OCI-LY1 (cell line): ENCODE results near the gene TEX53.

Experiments used
- H2AFZ ChIP-seq: fragments of 200-600 bp; sonication (generic), shearing (Covaris generic); 2 replicates; pipeline ENCODE4 v1.6.0; 2014; ENCODE audit warnings: antibody characterized with exemption, mild to moderate bottlenecking, low read length
- H3F3A ChIP-seq: fragments of 200-600 bp; sonication (generic), shearing (Covaris generic); 2 replicates; pipeline ENCODE4 v1.6.0; 2014; ENCODE audit warnings: mild to moderate bottlenecking, antibody characterized with exemption, low read length, moderate library complexity; ENCODE audit not compliant: insufficient read depth
- H3K27ac ChIP-seq: fragments of 200-600 bp; sonication (generic); 2 replicates; pipeline ENCODE4 v1.5.1; 2014; ENCODE audit warnings: low read length, mixed run types, mild to moderate bottlenecking, low read depth; ENCODE audit not compliant: poor library complexity, severe bottlenecking
- H3K27me3 ChIP-seq: fragments of 200-600 bp; sonication (generic); 2 replicates; pipeline ENCODE4 v1.6.0; 2014; ENCODE audit warnings: antibody characterized with exemption, mild to moderate bottlenecking, low read length, moderate library complexity; ENCODE audit not compliant: insufficient read depth
- H3K36me3 ChIP-seq: fragments of 200-600 bp; sonication (generic); 2 replicates; pipeline ENCODE4 v1.6.1; 2014; ENCODE audit warnings: mild to moderate bottlenecking, antibody characterized with exemption, low read length, moderate library complexity, mixed read lengths; ENCODE audit not compliant: insufficient read depth
- H3K4me1 ChIP-seq: fragments of 200-600 bp; sonication (generic); 2 replicates; pipeline ENCODE4 v1.5.1; 2014; ENCODE audit warnings: mild to moderate bottlenecking, low read length, moderate library complexity; ENCODE audit not compliant: insufficient read depth, severe bottlenecking
- H3K4me2 ChIP-seq: fragments of 200-600 bp; sonication (generic), shearing (Covaris generic); 2 replicates; pipeline ENCODE4 v1.6.1; 2014; ENCODE audit warnings: low read length
- H3K4me3 ChIP-seq: fragments of 200-600 bp; sonication (generic); 2 replicates; pipeline ENCODE4 v1.5.1; 2014; ENCODE audit warnings: low read length, low read depth, mild to moderate bottlenecking, mixed read lengths; ENCODE audit not compliant: poor library complexity, severe bottlenecking
- H3K79me2 ChIP-seq: fragments of 200-600 bp; shearing (Covaris generic); 2 replicates; pipeline ENCODE4 v1.6.1; 2016; ENCODE audit warnings: mixed run types, low read length, mixed read lengths; ENCODE audit not compliant: insufficient read depth
- H3K9ac ChIP-seq: fragments of 200-600 bp; sonication (generic), shearing (Covaris generic); 2 replicates; pipeline ENCODE4 v1.6.1; 2014; ENCODE audit warnings: mild to moderate bottlenecking, low read length, mixed read lengths
- H3K9me2 ChIP-seq: fragments of 200-600 bp; sonication (generic), shearing (Covaris generic); 2 replicates; pipeline ENCODE4 v1.6.1; 2014; ENCODE audit warnings: low read depth, mild to moderate bottlenecking, low read length, mixed read lengths
- H3K9me3 ChIP-seq: fragments of 200-600 bp; shearing (Covaris generic); 2 replicates; pipeline ENCODE4 v1.6.1; 2014; ENCODE audit warnings: low read length, mixed read lengths
- H4K20me1 ChIP-seq: fragments of 200-600 bp; sonication (generic), shearing (Covaris generic); 2 replicates; pipeline ENCODE4 v1.6.0; 2016; ENCODE audit warnings: mild to moderate bottlenecking, low read length; ENCODE audit not compliant: insufficient read depth
- EZH2 ChIP-seq: fragments of 200-600 bp; sonication (generic), shearing (Covaris generic); IDR thresholded peaks from 2 replicates; pipeline ENCODE4 v1.8.0; 2017; ENCODE audit warnings: borderline replicate concordance, mixed run types, mild to moderate bottlenecking, antibody characterized with exemption, low read length, moderate library complexity, mixed read lengths
- TF ChIP-seq, protein P1 (sequence below): fragments of 200-600 bp; sonication (generic), shearing (Covaris generic); IDR thresholded peaks from 2 replicates; pipeline ENCODE4 v1.5.1; 2017; ENCODE audit warnings: mild to moderate bottlenecking, antibody characterized with exemption, low read length, moderate library complexity, mixed read lengths

The TEX53 gene

DNA sequence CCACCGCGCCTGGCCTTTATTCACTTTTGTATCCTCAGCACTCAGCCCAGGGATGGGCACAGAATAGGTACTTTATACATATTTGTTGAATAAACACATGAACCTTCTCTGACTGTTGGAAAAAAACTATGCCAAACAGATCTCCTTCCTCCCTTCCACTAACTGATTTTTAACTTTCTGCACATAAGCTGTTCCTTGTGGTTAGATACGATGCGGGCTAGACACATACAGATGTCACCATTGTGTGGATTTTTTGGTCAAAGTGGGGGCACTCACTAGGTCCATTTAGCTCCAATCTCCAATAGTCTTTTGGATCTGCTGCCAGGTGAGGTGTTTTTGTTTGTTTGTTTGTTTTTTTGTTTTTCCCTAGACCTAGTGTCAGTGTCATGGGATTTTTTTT, 19.3 kb upstream of the TEX53 start:
- no peaks in the 10 kb centered on the region for H3F3A ChIP-seq
- H3K9me2 ChIP-seq = no peaks in the 10 kb centered on the region
- H3K4me2 ChIP-seq = no peak overlapping the region
- no peaks in the 10 kb centered on the region for H3K4me1 ChIP-seq
- H3K4me3 ChIP-seq = no peak overlapping the region
- no peaks in the 10 kb centered on the region for H3K27me3 ChIP-seq
- no peaks in the 10 kb centered on the region for H3K79me2 ChIP-seq
- H2AFZ ChIP-seq = no peak overlapping the region
- H4K20me1 ChIP-seq = no peaks in the 10 kb centered on the region
- H3K27ac ChIP-seq = no peak overlapping the region
- H3K9ac ChIP-seq = no peak overlapping the region
- TF ChIP-seq EZH2 = no peak
- TF ChIP-seq, protein P1, sequence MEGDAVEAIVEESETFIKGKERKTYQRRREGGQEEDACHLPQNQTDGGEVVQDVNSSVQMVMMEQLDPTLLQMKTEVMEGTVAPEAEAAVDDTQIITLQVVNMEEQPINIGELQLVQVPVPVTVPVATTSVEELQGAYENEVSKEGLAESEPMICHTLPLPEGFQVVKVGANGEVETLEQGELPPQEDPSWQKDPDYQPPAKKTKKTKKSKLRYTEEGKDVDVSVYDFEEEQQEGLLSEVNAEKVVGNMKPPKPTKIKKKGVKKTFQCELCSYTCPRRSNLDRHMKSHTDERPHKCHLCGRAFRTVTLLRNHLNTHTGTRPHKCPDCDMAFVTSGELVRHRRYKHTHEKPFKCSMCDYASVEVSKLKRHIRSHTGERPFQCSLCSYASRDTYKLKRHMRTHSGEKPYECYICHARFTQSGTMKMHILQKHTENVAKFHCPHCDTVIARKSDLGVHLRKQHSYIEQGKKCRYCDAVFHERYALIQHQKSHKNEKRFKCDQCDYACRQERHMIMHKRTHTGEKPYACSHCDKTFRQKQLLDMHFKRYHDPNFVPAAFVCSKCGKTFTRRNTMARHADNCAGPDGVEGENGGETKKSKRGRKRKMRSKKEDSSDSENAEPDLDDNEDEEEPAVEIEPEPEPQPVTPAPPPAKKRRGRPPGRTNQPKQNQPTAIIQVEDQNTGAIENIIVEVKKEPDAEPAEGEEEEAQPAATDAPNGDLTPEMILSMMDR = no peak
- no peaks in the 10 kb centered on the region for H3K9me3 ChIP-seq
- H3K36me3 ChIP-seq = no peaks in the 10 kb centered on the region

DNA sequence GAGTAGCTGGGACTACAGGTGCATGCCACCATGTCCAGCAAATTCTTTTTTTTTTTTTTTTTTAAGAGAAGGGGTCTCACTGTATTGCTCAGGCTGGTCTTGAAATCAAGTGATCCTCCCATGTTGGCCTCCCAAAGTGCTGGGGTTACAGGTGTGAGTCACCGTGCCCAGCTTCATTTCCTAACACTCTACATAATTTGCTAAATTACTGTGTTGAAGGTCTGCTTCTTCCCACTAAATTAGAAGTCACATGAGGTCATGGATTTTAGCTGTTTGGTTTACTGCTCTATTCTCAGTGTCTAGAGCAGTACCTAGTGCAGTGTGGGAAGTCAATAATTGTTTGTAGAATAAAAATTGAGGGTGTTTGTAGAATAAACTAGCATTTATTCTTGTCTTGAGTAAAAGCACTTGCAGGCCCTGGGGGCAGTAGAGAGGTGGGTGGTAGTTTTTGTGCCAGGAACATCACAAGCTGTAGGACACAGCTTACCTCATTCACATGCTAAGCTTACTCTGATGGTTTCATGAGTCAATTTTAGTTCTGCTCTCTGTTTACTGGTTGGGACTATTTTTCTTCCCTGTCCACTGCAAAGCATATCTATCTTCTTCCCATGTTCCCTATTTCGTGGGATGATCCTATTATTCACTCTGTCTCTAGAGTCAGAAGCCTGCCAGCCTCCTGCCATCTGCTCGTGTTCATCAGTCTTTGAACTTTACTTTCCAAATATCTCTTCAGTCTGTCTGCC, 17.4 kb upstream of the TEX53 start:
- Histone ChIP-seq H3K4me3 (no peak overlapping the region), H3F3A (no peaks in the 10 kb centered on the region), H2AFZ (no peak overlapping the region), H3K9ac (no peak overlapping the region), H3K79me2 (no peaks in the 10 kb centered on the region), H3K9me2 (no peaks in the 10 kb centered on the region), H3K27me3 (no peaks in the 10 kb centered on the region), H4K20me1 (no peaks in the 10 kb centered on the region), H3K4me2 (no peak overlapping the region), H3K9me3 (no peaks in the 10 kb centered on the region), H3K27ac (no peak overlapping the region), H3K36me3 (no peaks in the 10 kb centered on the region), H3K4me1 (no peaks in the 10 kb centered on the region)
- TF ChIP-seq, protein P1 = no peak
- TF ChIP-seq EZH2 = no peak

DNA sequence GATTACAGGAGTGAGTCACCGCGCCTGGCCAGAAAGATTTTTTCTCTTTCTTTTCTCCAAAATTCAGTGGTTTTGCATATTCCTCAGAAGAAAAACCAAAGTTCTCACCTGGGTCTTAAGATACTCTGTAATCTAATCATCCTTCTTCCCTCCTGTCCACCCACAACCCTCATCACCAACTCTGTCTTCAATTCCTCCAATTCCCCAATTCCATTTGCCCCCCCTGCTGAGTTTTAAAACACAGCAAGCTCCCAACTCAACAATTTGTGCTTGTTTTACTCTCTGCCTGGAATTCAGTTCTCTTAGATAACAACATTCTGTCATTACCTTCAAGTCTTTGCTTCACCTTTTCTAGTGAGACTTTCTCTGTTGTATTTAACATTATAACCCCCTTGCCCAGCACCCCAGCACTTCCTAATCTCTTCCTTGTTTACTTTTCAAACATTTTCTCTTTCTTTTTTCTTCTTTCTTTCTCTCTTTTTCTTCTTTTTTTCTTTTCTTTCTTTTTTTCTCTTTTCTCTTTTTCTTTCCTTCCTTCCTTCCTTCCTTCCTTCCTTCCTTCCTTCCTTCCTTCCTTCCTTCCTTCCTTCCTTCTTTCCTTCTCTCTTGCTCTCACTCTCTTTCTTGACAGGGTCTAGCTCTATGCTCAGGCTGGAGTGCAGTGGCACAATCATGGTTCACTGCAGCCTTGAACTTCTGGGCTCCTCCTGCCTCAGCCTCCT, 16.6 kb upstream of the TEX53 start:
- Histone ChIP-seq H3K36me3 (no peaks in the 10 kb centered on the region), H3K9me2 (no peaks in the 10 kb centered on the region), H3K4me1 (no peaks in the 10 kb centered on the region), H3K27ac (no peak overlapping the region), H3K9ac (no peak overlapping the region), H3K9me3 (no peaks in the 10 kb centered on the region), H3K79me2 (no peaks in the 10 kb centered on the region), H3K4me3 (no peak overlapping the region), H3F3A (no peaks in the 10 kb centered on the region), H4K20me1 (no peaks in the 10 kb centered on the region), H3K27me3 (no peaks in the 10 kb centered on the region), H2AFZ (no peak overlapping the region), H3K4me2 (no peak overlapping the region)
- no peak for TF ChIP-seq EZH2
- TF ChIP-seq, protein P1 = no peak
